SK-N-SH (cell line): ENCODE results near the gene SORCS3.

Source experiments
- EP300 ChIP-seq, 2 experiments: IDR thresholded peaks; 2 replicates each; pipeline versions ENCODE4 v1.4.0 to v1.6.1; 2012; ENCODE audit warnings: borderline replicate concordance in 1 of 2, low read depth in 1 of 2, low read length in 1 of 2
- EZH2phosphoT487 ChIP-seq: fragments of 200-600 bp; sonication (generic); IDR thresholded peaks from 2 replicates; pipeline ENCODE4 v1.6.1; 2017; ENCODE audit warnings: low read depth, mixed run types, mild to moderate bottlenecking, antibody characterized with exemption, moderate library complexity, borderline replicate concordance
- NFIC ChIP-seq: IDR thresholded peaks from 2 replicates; pipeline ENCODE4 v1.4.0; 2012; ENCODE audit warnings: borderline replicate concordance
- POLR2AphosphoS5 ChIP-seq: IDR thresholded peaks from 2 replicates; pipeline ENCODE4 v1.6.1; 2012; ENCODE audit warnings: low read depth, low read length
- RAD21 ChIP-seq: IDR thresholded peaks from 2 replicates; pipeline ENCODE4 v1.6.1; 2012; ENCODE audit warnings: mild to moderate bottlenecking, low read length
- RCOR1 ChIP-seq: fragments of 150-350 bp; IDR thresholded peaks from 2 replicates; pipeline ENCODE4 v1.6.1; 2017; ENCODE audit warnings: antibody characterized with exemption, low read length
- RFX5 ChIP-seq: IDR thresholded peaks from 2 replicates; pipeline ENCODE4 v1.6.1; 2012; ENCODE audit warnings: mild to moderate bottlenecking, improper control_type of control experiment, low read length
- TAF1 ChIP-seq: IDR thresholded peaks from 2 replicates; pipeline ENCODE4 v1.6.1; 2012; ENCODE audit warnings: low read depth, mild to moderate bottlenecking, low read length, moderate library complexity, borderline replicate concordance
- TCF12 ChIP-seq: IDR thresholded peaks from 2 replicates; pipeline ENCODE4 v1.4.0; 2012
- TF ChIP-seq, protein P1 (sequence below): IDR thresholded peaks from 2 replicates; pipeline ENCODE4; 2012
- TF ChIP-seq, protein P2 (sequence below): fragments of 200-600 bp; sonication (generic); IDR thresholded peaks from 2 replicates; pipeline ENCODE4 v1.6.1; 2017; ENCODE audit warnings: antibody characterized with exemption, mild to moderate bottlenecking, moderate library complexity
- TF ChIP-seq, protein P3 (sequence below): IDR thresholded peaks from 2 replicates; pipeline ENCODE4 v1.4.0; 2012; ENCODE audit warnings: low read depth
- TF ChIP-seq, protein P4 (sequence below): IDR thresholded peaks from 2 replicates; pipeline ENCODE4 v1.4.0; 2012; ENCODE audit warnings: low read depth, borderline replicate concordance

DNA sequence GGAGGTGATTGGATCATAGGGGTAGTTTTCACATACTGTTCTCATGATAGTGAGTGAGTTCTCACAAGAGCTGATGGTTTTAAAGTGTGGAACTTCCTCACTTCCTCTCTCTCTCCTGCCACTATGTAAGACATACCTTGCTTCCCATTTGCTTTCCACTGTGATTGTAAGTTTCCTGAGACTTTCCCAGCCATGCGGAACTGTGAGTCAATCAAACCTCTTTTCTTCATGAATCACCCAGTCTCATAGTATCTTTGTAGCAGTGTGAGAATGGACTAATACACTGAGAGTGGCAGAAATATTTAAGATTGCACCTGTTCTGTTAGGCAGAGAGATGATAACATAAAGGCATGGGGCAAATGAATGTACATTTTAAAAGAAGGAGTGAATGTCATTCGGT is 507.8 kb downstream of the SORCS3 start:
- TF ChIP-seq RAD21 (no peak), POLR2AphosphoS5 (no peak), EP300 (IDR thresholded peaks at IDR 0.05; ENCODE audit: borderline replicate concordance in 1 of 2, low read depth in 1 of 2, low read length in 1 of 2) (no peak), RFX5 (no peak), RCOR1 (no peak), EZH2phosphoT487 (no peak), TCF12 (no peak), NFIC (no peak), TAF1 (no peak)
- TF ChIP-seq, protein P1, sequence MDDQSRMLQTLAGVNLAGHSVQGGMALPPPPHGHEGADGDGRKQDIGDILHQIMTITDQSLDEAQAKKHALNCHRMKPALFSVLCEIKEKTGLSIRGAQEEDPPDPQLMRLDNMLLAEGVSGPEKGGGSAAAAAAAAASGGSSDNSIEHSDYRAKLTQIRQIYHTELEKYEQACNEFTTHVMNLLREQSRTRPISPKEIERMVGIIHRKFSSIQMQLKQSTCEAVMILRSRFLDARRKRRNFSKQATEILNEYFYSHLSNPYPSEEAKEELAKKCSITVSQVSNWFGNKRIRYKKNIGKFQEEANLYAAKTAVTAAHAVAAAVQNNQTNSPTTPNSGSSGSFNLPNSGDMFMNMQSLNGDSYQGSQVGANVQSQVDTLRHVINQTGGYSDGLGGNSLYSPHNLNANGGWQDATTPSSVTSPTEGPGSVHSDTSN = no peak
- TF ChIP-seq, protein P2, sequence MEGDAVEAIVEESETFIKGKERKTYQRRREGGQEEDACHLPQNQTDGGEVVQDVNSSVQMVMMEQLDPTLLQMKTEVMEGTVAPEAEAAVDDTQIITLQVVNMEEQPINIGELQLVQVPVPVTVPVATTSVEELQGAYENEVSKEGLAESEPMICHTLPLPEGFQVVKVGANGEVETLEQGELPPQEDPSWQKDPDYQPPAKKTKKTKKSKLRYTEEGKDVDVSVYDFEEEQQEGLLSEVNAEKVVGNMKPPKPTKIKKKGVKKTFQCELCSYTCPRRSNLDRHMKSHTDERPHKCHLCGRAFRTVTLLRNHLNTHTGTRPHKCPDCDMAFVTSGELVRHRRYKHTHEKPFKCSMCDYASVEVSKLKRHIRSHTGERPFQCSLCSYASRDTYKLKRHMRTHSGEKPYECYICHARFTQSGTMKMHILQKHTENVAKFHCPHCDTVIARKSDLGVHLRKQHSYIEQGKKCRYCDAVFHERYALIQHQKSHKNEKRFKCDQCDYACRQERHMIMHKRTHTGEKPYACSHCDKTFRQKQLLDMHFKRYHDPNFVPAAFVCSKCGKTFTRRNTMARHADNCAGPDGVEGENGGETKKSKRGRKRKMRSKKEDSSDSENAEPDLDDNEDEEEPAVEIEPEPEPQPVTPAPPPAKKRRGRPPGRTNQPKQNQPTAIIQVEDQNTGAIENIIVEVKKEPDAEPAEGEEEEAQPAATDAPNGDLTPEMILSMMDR = no peak
- TF ChIP-seq, protein P3, sequence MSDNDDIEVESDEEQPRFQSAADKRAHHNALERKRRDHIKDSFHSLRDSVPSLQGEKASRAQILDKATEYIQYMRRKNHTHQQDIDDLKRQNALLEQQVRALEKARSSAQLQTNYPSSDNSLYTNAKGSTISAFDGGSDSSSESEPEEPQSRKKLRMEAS = no peak
- TF ChIP-seq, protein P4, sequence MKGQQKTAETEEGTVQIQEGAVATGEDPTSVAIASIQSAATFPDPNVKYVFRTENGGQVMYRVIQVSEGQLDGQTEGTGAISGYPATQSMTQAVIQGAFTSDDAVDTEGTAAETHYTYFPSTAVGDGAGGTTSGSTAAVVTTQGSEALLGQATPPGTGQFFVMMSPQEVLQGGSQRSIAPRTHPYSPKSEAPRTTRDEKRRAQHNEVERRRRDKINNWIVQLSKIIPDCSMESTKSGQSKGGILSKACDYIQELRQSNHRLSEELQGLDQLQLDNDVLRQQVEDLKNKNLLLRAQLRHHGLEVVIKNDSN = no peak
